ENCODE results near the gene SEC23A. TPM values are rescaled to one million over a fixed set of nuclear protein-coding genes. Genes with fewer than 3 reads are reported as not detected.

SEC23A gene
- total and polyA plus RNA-seq, 2 of the 8 experiments (the other 6 are each of a cell fraction or from before 2014, with no cell fraction given), result 30.9 to 58.2 TPM

DNA sequence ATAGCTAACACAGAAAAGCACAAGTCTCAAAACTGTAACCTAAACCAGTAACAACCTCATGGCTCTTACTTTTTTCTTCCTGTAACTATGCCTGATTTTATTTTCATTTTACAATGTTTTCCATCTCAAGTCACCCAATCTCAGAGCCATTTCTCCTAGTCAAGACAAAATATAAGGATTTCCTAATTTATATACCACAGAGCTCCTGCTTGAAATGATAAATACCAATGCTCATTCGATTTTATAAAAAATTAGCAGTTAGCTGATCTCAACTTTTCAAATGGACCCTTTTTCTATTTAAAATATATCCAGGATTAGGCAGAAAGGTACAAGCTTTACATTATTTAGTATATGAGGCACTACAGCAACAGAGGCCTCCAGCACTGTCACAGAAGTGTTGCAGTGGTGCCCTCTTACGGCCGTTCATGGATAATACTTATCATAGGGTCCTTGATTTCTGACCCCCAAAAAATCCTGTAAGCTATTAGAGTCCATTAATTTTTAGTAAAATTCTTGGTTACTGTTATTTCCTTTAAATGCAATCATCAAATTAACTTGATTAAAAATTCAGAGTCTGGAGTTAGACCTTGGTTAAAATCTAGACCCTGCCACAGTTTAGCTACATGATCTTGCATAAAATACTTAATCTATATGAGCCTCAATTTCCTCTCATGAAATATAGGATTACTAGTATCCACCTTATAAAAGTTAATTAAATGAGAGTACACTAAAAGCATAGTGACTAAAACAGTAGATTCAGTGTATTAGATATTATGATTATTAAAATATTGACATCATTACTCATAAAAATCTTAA lies 68.3 kb downstream of the SEC23A start:
- no peak for FAIRE-seq

More for the DNA sequence above, 68.3 kb downstream of the SEC23A start:
- POLR2A ChIA-PET (ENCODE audit: partially characterized antibody), result no interaction called here
- no peak overlapping the region for H4K8ac ChIP-seq (ENCODE audit: extremely low read depth, insufficient read depth, low read length)
- peaks cover 0 to 1% (median 0%) of the 10 kb centered on the region in 4 experiments; a peak in 1 of 7 replicates for H3K27me3 ChIP-seq (replicated peaks in 1 of 4; ENCODE audit: control insufficient read depth in 3 of 4, extremely low read depth in 1 of 4, insufficient read depth in 3 of 4, low read length in 3 of 4)
- no peak overlapping the region for H3K4me3 ChIP-seq (ENCODE audit: extremely low read depth in 1 of 4, insufficient read depth in 2 of 4, low read depth in 3 of 4, low read length in 4 of 4)
- no peaks in the 10 kb centered on the region for H3K4me1 ChIP-seq (replicated peaks in 1 of 4; ENCODE audit: control insufficient read depth in 3 of 4, insufficient read depth in 4 of 4, low read length in 3 of 4)
- no peak overlapping the region for H3K23ac ChIP-seq (ENCODE audit: insufficient read length)
- DNase-seq (ENCODE audit: low read depth in 1 of 2, low spot score in 2 of 2), result no peak
- H3K23me2 ChIP-seq (ENCODE audit: low read depth, low read length), result peaks cover 2% of the 10 kb centered on the region; the same call in 1 of the 2 replicates
- H3K56ac ChIP-seq (replicated peaks; ENCODE audit: insufficient read length, low read depth, low read length), result no peak overlapping the region
- H2BK15ac ChIP-seq (ENCODE audit: low read length), result no peak overlapping the region
- H4K20me1 ChIP-seq (replicated peaks in 1 of 2; ENCODE audit: control insufficient read depth in 1 of 2, insufficient read depth in 2 of 2, low read length in 2 of 2), result no peaks in the 10 kb centered on the region
- peak; percentile 57 to 65 for TF ChIP-seq RAD21 (IDR thresholded peaks at IDR 0.05 in 1 of 2, conservative IDR thresholded peaks at IDR 0.05 in 1 of 2; ENCODE audit: low read depth in 2 of 2, low read length in 2 of 2)
- TF ChIP-seq, protein P1, sequence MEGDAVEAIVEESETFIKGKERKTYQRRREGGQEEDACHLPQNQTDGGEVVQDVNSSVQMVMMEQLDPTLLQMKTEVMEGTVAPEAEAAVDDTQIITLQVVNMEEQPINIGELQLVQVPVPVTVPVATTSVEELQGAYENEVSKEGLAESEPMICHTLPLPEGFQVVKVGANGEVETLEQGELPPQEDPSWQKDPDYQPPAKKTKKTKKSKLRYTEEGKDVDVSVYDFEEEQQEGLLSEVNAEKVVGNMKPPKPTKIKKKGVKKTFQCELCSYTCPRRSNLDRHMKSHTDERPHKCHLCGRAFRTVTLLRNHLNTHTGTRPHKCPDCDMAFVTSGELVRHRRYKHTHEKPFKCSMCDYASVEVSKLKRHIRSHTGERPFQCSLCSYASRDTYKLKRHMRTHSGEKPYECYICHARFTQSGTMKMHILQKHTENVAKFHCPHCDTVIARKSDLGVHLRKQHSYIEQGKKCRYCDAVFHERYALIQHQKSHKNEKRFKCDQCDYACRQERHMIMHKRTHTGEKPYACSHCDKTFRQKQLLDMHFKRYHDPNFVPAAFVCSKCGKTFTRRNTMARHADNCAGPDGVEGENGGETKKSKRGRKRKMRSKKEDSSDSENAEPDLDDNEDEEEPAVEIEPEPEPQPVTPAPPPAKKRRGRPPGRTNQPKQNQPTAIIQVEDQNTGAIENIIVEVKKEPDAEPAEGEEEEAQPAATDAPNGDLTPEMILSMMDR (IDR thresholded peaks at IDR 0.05; ENCODE audit: control extremely low read depth in 1 of 3, insufficient read depth in 1 of 3, low read depth in 1 of 3, low read length in 3 of 3), result peak; percentile 21 to 46 (median 42)
- TF ChIP-seq SIN3A (conservative IDR thresholded peaks at IDR 0.05 in 1 of 2, IDR thresholded peaks at IDR 0.05 in 1 of 2; ENCODE audit: low read depth in 1 of 2, low read length in 2 of 2), result no peak
- TF ChIP-seq EGR1 (IDR thresholded peaks at IDR 0.05; ENCODE audit: borderline replicate concordance, low read depth, low read length), result no peak
- no peak for TF ChIP-seq KDM1A (IDR thresholded peaks at IDR 0.05; ENCODE audit: borderline replicate concordance, low read length)
- H3K4me2 ChIP-seq (ENCODE audit: insufficient read depth in 1 of 2, low read depth in 2 of 2, low read length in 2 of 2), result no peak overlapping the region
- no peaks in the 10 kb centered on the region for H3K9me3 ChIP-seq (ENCODE audit: insufficient read depth in 2 of 2, low read depth in 1 of 2, low read length in 1 of 2)
- peaks cover 2 to 58% (median 24%) of the 10 kb centered on the region in 4 experiments; a peak in 5 of 8 replicates for H3K36me3 ChIP-seq (ENCODE audit: control insufficient read depth in 2 of 4, insufficient read depth in 4 of 4, low read length in 3 of 4)
- H4K5ac ChIP-seq (ENCODE audit: insufficient read length, low read depth, low read length), result no peak overlapping the region
- 53% methylated on average over 3 of the region's 3 CpGs; no CpG with 5 or more reads in 1 of the 2 experiments for WGBS, 2 experiments (ENCODE audit: extremely low coverage in 1 of 2, insufficient coverage in 1 of 2, insufficient read length in 1 of 2, insufficient replicate concordance in 2 of 2, low coverage in 1 of 2, low lambda C conversion rate in 2 of 2, missing lambda C conversion rate in 1 of 2)
- no peaks in the 10 kb centered on the region for H3K79me1 ChIP-seq (ENCODE audit: low read depth, low read length)
- no peak overlapping the region for H2BK5ac ChIP-seq (ENCODE audit: low read depth, low read length)
- H4K91ac ChIP-seq (replicated peaks; ENCODE audit: insufficient read length, low read length), result no peak overlapping the region
- no peak overlapping the region for H2BK120ac ChIP-seq (replicated peaks; ENCODE audit: low read depth, low read length)
- H2AFZ ChIP-seq (ENCODE audit: low read length), result no peak overlapping the region
- no peak overlapping the region for H3K14ac ChIP-seq (ENCODE audit: insufficient read length)
- no peak overlapping the region for H3K18ac ChIP-seq (ENCODE audit: extremely low read depth, low read length)
- H2BK12ac ChIP-seq (ENCODE audit: low read depth, low read length), result no peak overlapping the region
- H3K79me2 ChIP-seq (ENCODE audit: control insufficient read depth in 1 of 2, insufficient read depth in 2 of 2, low read length in 2 of 2), result no peaks in the 10 kb centered on the region
- no peak overlapping the region for H2BK20ac ChIP-seq (ENCODE audit: low read length)
- no peak overlapping the region for H3K9ac ChIP-seq (replicated peaks in 1 of 4; ENCODE audit: extremely low read depth in 1 of 4, low read depth in 3 of 4, low read length in 3 of 4)
- CTCF ChIA-PET (ENCODE audit: partially characterized antibody), result interaction anchor here (0.7 to 2.4 kb wide), 22 partner anchors 8 to 498 kb away, joined by 3 to 14 read pairs (median 3); no protein-coding TSS in a partner anchor
- no peak overlapping the region for H3K27ac ChIP-seq (ENCODE audit: low read depth, low read length)
- H3K4ac ChIP-seq (replicated peaks; ENCODE audit: insufficient read length, low read depth, low read length), result no peak overlapping the region
- H2AK5ac ChIP-seq (ENCODE audit: low read depth, low read length), result no peak overlapping the region

Data from H1 (cell line).